ENCODE data around the gene POLE.

- no peak for TF ChIP-seq EZH2 (IDR thresholded peaks at IDR 0.05)
- no peak for TF ChIP-seq POLR2AphosphoS5 (IDR thresholded peaks at IDR 0.05; ENCODE audit: borderline replicate concordance, low read depth, low read length)
- no peak for TF ChIP-seq FOXP2 (optimal IDR thresholded peaks at IDR 0.05; ENCODE audit: control extremely low read depth, extremely low read length, insufficient read depth)
Observed at GRCh38 chr12:132632521-132633228, 54.5 kb downstream of the POLE start.

All from SK-N-MC (cell line).